SK-N-SH treated with all-trans-retinoic acid at 6 μM for 48 hours (cell line): ENCODE data around the gene INS.
"Not testable (repeated sequence)": the region's sequence is repeated elsewhere in the genome, so short reads cannot be mapped to it uniquely, and the experiment has no call there.

Source experiments
- ATAC-seq: fragments of 200-7000 bp; cut with Tn5 transposase; 3 replicates; pipeline ENCODE4 v1.9.1; 2020; ENCODE audit warnings: mild to moderate bottlenecking, moderate library complexity
- ARNTL ChIP-seq: fragments of 450-650 bp; formaldehyde crosslinking; IDR thresholded peaks from 2 replicates; pipeline ENCODE4 v1.5.0; 2020; ENCODE audit warnings: low read depth, mild to moderate bottlenecking, moderate library complexity, borderline replicate concordance
- BACH2 ChIP-seq: fragments of 250-450 bp; sonication (Bioruptor Pico); IDR thresholded peaks from 2 replicates; pipeline ENCODE4 v1.9.0; 2021; ENCODE audit warnings: mild to moderate bottlenecking, borderline replicate concordance
- CSDC2 ChIP-seq: fragments of 250-450 bp; sonication (Bioruptor Pico); IDR thresholded peaks from 2 replicates; pipeline ENCODE4 v1.5.0; 2020; ENCODE audit warnings: mild to moderate bottlenecking, moderate library complexity
- GLIS3 ChIP-seq: fragments of 250-450 bp; sonication (Bioruptor Pico); IDR thresholded peaks from 2 replicates; pipeline ENCODE4 v1.5.0; 2020; ENCODE audit warnings: mild to moderate bottlenecking, moderate library complexity
- ISL1 ChIP-seq: fragments of 250-450 bp; sonication (Bioruptor Pico); IDR thresholded peaks from 2 replicates; pipeline ENCODE4 v2.1.2; 2022; ENCODE audit warnings: mild to moderate bottlenecking, moderate library complexity
- OSR1 ChIP-seq: fragments of 250-450 bp; sonication (Bioruptor Pico); IDR thresholded peaks from 2 replicates; pipeline ENCODE4 v1.8.0; 2022; ENCODE audit warnings: moderate library complexity, mild to moderate bottlenecking, inconsistent platforms
- PATZ1 ChIP-seq: fragments of 250-450 bp; sonication (Bioruptor Pico); IDR thresholded peaks from 2 replicates; pipeline ENCODE4 v1.8.0; 2020; ENCODE audit warnings: mild to moderate bottlenecking, moderate library complexity, borderline replicate concordance
- POU6F1 ChIP-seq: fragments of 250-450 bp; sonication (Bioruptor Pico); IDR thresholded peaks from 2 replicates; pipeline ENCODE4 v1.8.0; 2021; ENCODE audit warnings: low read depth, mild to moderate bottlenecking, moderate library complexity, borderline replicate concordance
- PPARA ChIP-seq: fragments of 250-450 bp; sonication (Bioruptor Pico); IDR thresholded peaks from 2 replicates; pipeline ENCODE4 v1.5.0; 2020; ENCODE audit warnings: mild to moderate bottlenecking, borderline replicate concordance
- RARB ChIP-seq: fragments of 250-450 bp; sonication (Bioruptor Pico); IDR thresholded peaks from 2 replicates; pipeline ENCODE4 v1.8.0; 2021; ENCODE audit warnings: mild to moderate bottlenecking, moderate library complexity
- SNAI2 ChIP-seq: fragments of 250-450 bp; sonication (Bioruptor Pico); IDR thresholded peaks from 2 replicates; pipeline ENCODE4 v1.5.0; 2020; ENCODE audit warnings: mild to moderate bottlenecking, moderate library complexity
- TCF4 ChIP-seq: fragments of 250-450 bp; sonication (Bioruptor Pico); IDR thresholded peaks from 2 replicates; pipeline ENCODE4 v1.8.0; 2021; ENCODE audit warnings: mild to moderate bottlenecking, moderate library complexity, borderline replicate concordance
- TOX ChIP-seq: fragments of 250-450 bp; sonication (Bioruptor Pico); IDR thresholded peaks from 2 replicates; pipeline ENCODE4 v1.8.0; 2021; ENCODE audit warnings: mild to moderate bottlenecking, moderate library complexity, borderline replicate concordance
- TSHZ2 ChIP-seq: fragments of 250-450 bp; sonication (Bioruptor Pico); IDR thresholded peaks from 2 replicates; pipeline ENCODE4 v1.5.0; 2020; ENCODE audit warnings: mild to moderate bottlenecking, moderate library complexity
- ZC3H10 ChIP-seq: fragments of 250-450 bp; sonication (Bioruptor Pico); IDR thresholded peaks from 2 replicates; pipeline ENCODE4 v1.5.1; 2021; ENCODE audit warnings: mild to moderate bottlenecking, moderate library complexity
- ZFP3 ChIP-seq: fragments of 250-450 bp; sonication (Bioruptor Pico); IDR thresholded peaks from 2 replicates; pipeline ENCODE4 v1.5.0; 2020; ENCODE audit warnings: mild to moderate bottlenecking, moderate library complexity
- ZFP30 ChIP-seq: fragments of 450-650 bp; formaldehyde crosslinking; IDR thresholded peaks from 2 replicates; pipeline ENCODE4 v1.5.0; 2022; ENCODE audit warnings: mild to moderate bottlenecking, moderate library complexity
- ZNF565 ChIP-seq: fragments of 450-650 bp; formaldehyde crosslinking; conservative IDR thresholded peaks from 2 replicates; pipeline ENCODE4 v1.5.0; 2020; ENCODE audit warnings: low read depth, mild to moderate bottlenecking, moderate library complexity
- ZNF8 ChIP-seq: fragments of 450-650 bp; formaldehyde crosslinking; IDR thresholded peaks from 2 replicates; pipeline ENCODE4 v1.5.0; 2020; ENCODE audit warnings: mild to moderate bottlenecking, moderate library complexity

Gene INS

GRCh38 chr11:2195756-2196088 is 34.7 kb upstream of the INS start:
- no peak for ATAC-seq
- TF ChIP-seq BACH2 (CRISPR knock-in tag), result no peak
- no peak for TF ChIP-seq ZNF8 (CRISPR knock-in tag)
- TF ChIP-seq RARB (CRISPR knock-in tag), result no peak
- TF ChIP-seq PATZ1 (CRISPR knock-in tag), result no peak

- no peak for TF ChIP-seq ZC3H10 (CRISPR knock-in tag)
- ATAC-seq, result peak; percentile 48
Observed at GRCh38 chr11:2194877-2195755, 34.1 kb upstream of the INS start.

- ATAC-seq, result not testable (repeated sequence)
Observed at GRCh38 chr11:2193888-2194595, 33.0 kb upstream of the INS start.

- ATAC-seq, result peak; percentile 27; the same call in 1 of the 3 replicates
- peak; percentile 87 for TF ChIP-seq TSHZ2 (CRISPR knock-in tag)
- no peak for TF ChIP-seq OSR1 (CRISPR knock-in tag)
- TF ChIP-seq TCF4, result peak; percentile 86
Observed at GRCh38 chr11:2193099-2193887, 32.3 kb upstream of the INS start.

- ATAC-seq, result no peak
Observed at GRCh38 chr11:2192435-2192834, 31.4 kb upstream of the INS start.

More at GRCh38 chr11:2192435-2192834, 31.4 kb upstream of the INS start:
- TF ChIP-seq ZFP3 (CRISPR knock-in tag) (no peak), CSDC2 (CRISPR knock-in tag) (no peak), ISL1 (CRISPR knock-in tag) (no peak), ARNTL (CRISPR knock-in tag) (no peak), GLIS3 (no peak), POU6F1 (CRISPR knock-in tag) (no peak), SNAI2 (CRISPR knock-in tag) (no peak), ZC3H10 (CRISPR knock-in tag) (no peak), ZNF565 (CRISPR knock-in tag) (no peak), PATZ1 (CRISPR knock-in tag) (no peak), PPARA (CRISPR knock-in tag) (no peak), TOX (CRISPR knock-in tag) (no peak), ZNF8 (CRISPR knock-in tag) (no peak), ZFP30 (no peak), RARB (CRISPR knock-in tag) (no peak), OSR1 (CRISPR knock-in tag) (no peak), TCF4 (no peak)
